HG03378 (cell line): ENCODE data around the gene PPP2R1B.
"Not testable (repeated sequence)": the region's sequence is repeated elsewhere in the genome, so short reads cannot be mapped to it uniquely, and the experiment has no call there.

ENCODE experiments used
- ATAC-seq: cut with Tn5 transposase; IDR thresholded peaks from one replicate; pipeline ENCODE4 v1.9.1; 2021; ENCODE audit warnings: mild to moderate bottlenecking, moderate library complexity; ENCODE audit not compliant: unreplicated experiment

PPP2R1B gene

GRCh38 chr11:111729071-111729830, 36.9 kb downstream of the PPP2R1B start:
- ATAC-seq = no peak

- no peak for ATAC-seq
These were observed 38.8 kb downstream of the PPP2R1B start for GRCh38 chr11:111727431-111727830.

GRCh38 chr11:111726301-111726713, 39.9 kb downstream of the PPP2R1B start:
- no peak for ATAC-seq

DNA sequence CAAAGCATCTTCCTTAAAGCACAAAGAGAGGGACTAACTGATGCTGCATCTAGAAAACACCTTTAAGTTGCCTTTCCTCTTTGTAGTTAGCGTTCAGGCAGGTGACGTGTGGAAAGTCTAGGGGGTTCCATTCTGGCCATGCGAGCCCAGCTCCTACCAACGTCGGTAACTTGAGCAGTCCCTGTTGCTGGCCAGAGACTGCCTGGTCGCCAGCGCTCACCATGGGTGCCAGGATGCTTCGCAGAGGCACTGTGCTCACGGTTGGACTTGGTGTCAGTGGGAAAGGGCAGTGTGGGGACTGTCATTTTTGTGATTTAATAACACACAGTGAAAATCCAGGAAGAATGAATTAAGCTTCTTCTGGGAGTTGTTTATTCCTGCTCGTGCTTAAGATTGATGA, 40.6 kb downstream of the PPP2R1B start:
- ATAC-seq = no peak

GRCh38 chr11:111724615-111725129, 41.5 kb downstream of the PPP2R1B start:
- no peak for ATAC-seq

DNA sequence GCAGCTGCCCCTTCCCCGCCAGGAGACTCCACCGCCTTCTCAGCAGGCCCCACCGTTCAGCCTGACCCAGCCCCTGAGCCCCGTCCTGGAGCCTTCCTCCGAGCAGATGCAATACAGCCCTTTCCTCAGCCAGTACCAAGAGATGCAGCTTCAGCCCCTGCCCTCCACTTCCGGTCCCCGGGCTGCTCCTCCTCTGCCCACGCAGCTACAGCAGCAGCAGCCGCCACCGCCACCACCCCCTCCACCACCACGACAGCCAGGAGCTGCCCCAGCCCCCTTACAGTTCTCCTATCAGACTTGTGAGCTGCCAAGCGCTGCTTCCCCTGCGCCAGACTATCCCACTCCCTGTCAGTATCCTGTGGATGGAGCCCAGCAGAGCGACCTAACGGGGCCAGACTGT, 42.6 kb downstream of the PPP2R1B start:
- no peak for ATAC-seq

DNA sequence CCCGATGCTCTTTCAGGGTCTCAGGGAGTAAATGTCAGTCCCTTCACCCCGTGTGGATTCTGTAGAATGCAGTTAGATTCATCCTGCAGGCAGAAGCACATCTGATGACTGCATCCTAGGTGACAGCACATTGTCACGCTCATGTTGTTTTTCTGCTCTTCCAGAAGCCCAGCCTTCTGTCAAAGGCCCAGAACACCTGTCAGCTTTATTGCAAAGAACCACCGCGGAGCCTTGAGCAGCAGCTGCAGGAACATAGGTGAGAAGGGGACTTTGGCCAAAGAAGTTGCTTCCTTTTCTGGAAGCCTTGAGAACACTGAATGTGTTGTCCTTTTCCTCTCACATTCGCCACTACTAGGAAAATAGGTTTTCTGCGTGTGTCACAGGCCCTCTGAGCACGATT, 43.7 kb downstream of the PPP2R1B start:
- ATAC-seq = no peak

DNA sequence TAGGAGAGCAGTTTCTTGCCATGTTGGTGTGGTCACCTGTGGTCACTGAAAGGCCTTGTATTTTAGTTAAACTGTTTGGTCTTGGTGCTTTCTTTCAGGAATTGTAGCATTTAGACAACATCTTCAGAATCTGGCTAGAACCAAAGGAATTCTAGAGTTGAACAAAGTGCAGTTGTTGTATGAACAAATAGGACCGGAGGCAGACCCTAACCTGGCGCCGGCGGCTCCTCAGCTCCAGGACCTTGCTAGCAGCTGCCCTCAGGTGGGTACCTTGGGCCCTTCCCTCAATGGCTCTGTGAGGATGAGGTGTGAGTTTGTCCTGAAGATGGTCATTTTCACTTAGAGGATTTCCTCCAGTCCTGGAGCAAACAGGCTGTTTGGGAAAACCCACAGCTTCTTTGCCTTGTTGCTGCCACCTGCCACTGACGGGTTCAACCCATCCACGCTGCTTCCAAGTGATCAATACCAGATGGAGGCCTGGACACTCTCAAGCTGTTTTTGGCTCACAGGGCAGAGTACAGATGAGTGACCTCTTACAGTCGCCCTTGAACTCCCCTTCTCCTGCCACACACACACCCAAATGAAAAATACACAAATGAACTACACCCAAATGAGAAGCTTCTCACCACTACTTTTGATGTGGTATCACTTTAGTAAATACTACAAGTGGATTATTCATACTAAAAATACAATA, 45.2 kb downstream of the PPP2R1B start:
- ATAC-seq = no peak

DNA sequence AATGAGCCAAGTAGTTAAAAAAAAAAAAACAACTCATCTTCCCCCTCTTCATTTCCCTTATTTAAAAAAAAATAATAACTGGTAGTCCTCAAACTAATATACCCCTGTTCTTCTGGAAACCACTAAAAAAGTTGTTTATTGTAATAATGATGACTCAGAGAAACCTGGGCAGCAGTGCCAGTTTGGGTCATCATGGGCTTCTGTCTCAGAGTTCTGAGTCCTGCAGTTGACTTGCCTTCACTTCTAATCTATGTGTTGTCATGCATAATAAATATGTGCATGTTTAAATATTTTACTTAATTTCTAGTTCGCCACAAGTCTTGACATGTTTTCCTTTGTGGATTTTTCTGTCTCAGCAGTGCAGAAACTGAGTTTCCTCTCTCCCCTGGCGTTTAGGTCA, 46.8 kb downstream of the PPP2R1B start:
- ATAC-seq = no peak

DNA sequence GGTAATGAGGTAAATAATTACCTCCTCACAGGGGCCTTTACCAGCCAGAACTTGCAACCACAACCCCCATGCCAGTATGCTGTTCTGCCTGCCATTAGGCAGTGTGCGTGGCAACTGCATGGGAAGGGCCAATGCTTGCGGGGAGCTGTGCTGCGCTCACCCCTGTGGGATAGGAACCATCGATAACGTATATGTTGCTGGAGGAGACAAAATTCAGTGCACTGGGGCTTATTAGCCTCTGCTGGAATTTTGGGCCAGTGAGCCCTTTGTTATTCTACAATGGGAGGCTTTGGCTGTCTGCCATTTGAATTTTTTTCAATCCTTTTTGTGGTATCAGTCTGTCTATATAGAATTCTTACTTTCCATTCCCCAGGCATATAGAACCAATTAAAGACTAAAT, 47.3 kb downstream of the PPP2R1B start:
- ATAC-seq = no peak

DNA sequence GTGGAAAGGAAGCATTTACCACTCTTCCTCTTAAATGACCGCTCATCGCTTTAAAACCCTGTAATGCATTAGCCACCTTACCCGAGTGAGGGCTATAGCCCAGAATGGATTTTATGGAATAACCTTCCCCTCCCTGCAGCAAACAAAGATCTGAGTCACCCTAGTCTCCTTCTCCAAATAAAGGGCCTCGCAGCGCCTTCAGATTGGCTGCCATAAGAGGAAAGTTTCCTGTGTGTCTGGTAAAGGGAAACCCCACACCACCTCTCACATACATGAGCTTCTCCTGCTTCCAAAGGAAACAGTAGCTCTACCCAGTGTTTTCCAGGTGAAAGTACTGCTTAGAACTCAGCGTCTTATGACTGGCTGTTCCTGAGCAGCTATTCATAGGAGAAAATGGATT, 47.8 kb downstream of the PPP2R1B start:
- no peak for ATAC-seq

- not testable (repeated sequence) for ATAC-seq
These were observed 48.5 kb downstream of the PPP2R1B start for GRCh38 chr11:111717660-111718059.

DNA sequence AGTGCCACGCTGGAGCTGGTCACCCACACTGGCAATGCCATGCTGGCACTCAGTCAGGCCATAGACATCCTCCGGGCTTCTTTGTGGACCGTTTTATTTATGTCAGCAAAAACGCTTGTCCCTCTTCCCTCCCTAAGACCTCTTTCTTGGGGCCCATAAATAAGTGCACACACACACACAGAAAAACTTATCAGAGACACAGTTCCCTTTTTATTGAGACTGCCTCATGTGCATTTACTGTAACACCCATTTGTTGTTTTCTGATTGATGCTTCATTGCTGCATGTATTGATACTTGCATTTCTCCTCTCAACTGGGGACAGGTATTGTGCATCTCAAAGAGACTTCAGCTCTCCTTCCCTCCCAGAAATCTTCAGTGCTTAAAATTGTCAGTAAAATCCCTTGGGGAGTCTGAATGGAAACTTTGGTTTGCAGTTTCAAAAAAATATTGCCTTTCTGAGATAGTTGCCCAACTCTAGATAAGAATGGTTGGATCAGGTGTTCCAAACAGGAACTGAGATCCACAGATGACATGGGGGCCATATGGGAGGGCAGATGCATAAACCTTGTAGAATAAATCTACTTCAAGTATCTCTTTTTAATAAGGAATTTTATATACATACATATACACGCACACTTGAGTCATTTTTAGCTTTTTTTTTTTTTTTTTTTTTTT, 50.9 kb downstream of the PPP2R1B start:
- no peak for ATAC-seq

DNA sequence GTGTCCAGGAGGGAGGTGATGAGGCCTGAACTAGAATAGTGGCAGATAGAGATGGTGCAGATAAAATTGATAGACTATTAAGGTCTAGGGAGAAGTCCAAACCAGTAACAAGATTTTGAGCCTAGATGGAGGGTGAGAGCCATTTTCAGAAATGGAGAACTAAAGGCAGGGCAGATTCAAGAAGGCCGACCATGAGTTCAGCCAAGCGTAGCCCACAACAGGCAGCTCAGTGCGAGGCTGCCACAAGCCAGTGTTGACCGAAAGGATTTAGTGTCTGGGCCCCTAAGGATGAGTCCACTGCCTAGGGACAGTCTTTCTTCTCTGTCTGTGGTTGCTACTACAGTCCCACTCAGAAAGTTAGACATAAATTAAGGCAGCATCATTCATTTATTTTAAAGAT, 51.7 kb downstream of the PPP2R1B start:
- ATAC-seq = no peak

- ATAC-seq = no peak
These were observed 58.5 kb downstream of the PPP2R1B start for GRCh38 chr11:111707691-111708067.

GRCh38 chr11:111707039-111707690, 59.0 kb downstream of the PPP2R1B start:
- ATAC-seq = no peak

GRCh38 chr11:111703576-111703975, 62.6 kb downstream of the PPP2R1B start:
- no peak for ATAC-seq

DNA sequence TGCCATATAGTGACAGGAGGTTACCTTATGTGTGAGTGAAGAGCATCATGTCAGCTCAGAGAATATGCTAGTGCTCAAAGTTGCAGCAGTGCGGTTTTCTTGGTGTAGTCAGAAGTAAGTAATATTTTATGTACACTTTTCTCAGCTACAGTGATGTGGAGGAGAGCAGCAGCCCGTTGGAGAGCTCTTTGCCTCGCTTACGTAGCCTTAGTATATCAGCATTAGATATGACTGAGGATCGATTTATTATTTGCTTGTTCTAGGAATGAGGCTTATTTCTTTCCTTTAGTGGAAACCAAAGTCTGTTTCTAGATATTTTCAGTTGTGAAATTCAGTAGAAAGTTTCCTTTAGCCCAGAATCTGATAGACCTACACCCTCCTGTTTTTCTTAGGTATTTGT, 63.6 kb downstream of the PPP2R1B start:
- no peak for ATAC-seq

DNA sequence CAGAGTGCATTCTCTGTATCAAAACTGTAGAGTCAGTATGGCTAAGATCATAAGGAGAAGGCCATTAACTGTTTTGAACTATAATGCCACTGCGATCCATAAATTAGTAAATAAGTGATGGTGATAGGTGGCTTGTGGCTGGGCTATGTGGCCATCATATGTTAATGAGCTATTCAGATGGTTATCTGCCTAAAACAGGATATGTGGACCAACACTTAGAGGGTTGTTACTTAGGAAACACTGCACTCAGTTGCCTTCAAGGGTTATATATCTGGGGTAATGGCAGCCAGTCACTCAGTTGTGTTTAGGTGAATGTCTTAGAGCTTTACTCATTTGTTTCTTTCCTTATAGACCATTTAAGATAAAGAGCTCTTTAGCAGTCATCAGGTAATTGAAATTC, 66.0 kb downstream of the PPP2R1B start:
- ATAC-seq = no peak

DNA sequence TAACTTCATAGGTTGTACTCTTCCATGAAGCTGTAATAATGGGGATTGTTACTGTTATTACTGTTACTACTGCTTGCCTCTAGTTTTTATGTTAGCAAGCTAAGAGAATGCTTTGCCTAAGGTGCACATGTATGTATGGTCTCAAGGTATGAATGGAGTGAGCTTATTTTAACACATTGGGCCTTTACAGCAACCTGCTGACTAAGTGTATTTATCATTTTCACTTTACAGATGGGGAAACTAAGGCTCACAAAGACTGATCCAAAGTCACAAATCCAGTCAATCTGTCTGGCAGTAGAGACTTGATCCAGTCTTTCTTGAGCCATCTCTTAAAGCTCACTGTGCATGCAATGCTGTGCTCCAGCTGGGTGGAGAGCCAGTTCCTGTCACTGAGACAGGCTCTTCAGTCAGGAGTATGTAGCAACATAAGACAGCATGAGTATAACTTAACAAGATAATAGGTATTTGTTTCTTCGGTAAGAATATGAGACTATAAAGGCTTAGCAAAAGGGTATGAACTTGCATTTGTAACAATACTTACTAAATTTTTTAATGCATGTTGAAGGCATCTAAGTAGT, 66.5 kb downstream of the PPP2R1B start:
- no peak for ATAC-seq
